CD4-positive, alpha-beta T cell (primary cell): Measurements from ENCODE around the gene NME2. TPM values are rescaled to one million over a fixed set of nuclear protein-coding genes. Genes with fewer than 3 reads are reported as not detected.

Source experiments
- ATAC-seq: fragments of 200-7000 bp; cut with Tn5 transposase; one replicate; pipeline ENCODE4 v1.10.0; 2022; ENCODE audit warnings: mild to moderate bottlenecking; ENCODE audit not compliant: poor library complexity
- CTCF ChIA-PET: fragments of 350-600 bp; sonication (Branson Sonifier 250); formaldehyde crosslinking; loops from one replicate; lab custom pipeline; 2021; ENCODE audit warnings: antibody characterized with exemption, inconsistent platforms; lab: Charles Lee
- POLR2A ChIA-PET: fragments of 350-600 bp; sonication (Branson Sonifier 250); formaldehyde crosslinking; loops from one replicate; lab custom pipeline; 2021; ENCODE audit warnings: antibody characterized with exemption, inconsistent platforms; lab: Charles Lee
- DNase-seq, 14 experiments: peaks; one replicate each; pipeline ENCODE4 v3.0.0-alpha.2; 2013 to 2020; ENCODE audit warnings: mixed read lengths in 2 of 14
- H3K27ac ChIP-seq, 2 donors: one replicate each; pipeline versions ENCODE4 v1.5.1 to v1.7.0; 2013; ENCODE audit warnings: low read length in 2 of 2, low read depth in 1 of 2, mild to moderate bottlenecking in 1 of 2
- H3K27me3 ChIP-seq, 2 experiments: 1 replicate in 1 of 2; 2 replicates in 1 of 2; pipeline versions ENCODE4 v1.6.1 to v1.7.0; 2013; ENCODE audit warnings: low read length in 2 of 2, control low read depth in 1 of 2, mild to moderate bottlenecking in 1 of 2, moderate library complexity in 1 of 2; ENCODE audit not compliant: insufficient read depth in 2 of 2, control insufficient read depth in 1 of 2
- H3K36me3 ChIP-seq: one replicate; pipeline ENCODE4 v1.6.1; 2013; ENCODE audit warnings: low read length, control low read depth; ENCODE audit not compliant: insufficient read depth
- H3K4me1 ChIP-seq: one replicate; pipeline ENCODE4 v1.6.1; 2013; ENCODE audit warnings: low read length, control low read depth; ENCODE audit not compliant: insufficient read depth
- H3K4me3 ChIP-seq: one replicate; pipeline ENCODE4 v1.5.1; 2013; ENCODE audit warnings: mild to moderate bottlenecking, low read length, moderate library complexity
- H3K9me3 ChIP-seq, 2 experiments: 1 replicate in 1 of 2; 2 replicates in 1 of 2; pipeline versions ENCODE4 v1.6.1 to v1.7.0; 2013; ENCODE audit warnings: low read length in 2 of 2, mild to moderate bottlenecking in 2 of 2, control low read depth in 1 of 2, moderate library complexity in 1 of 2; ENCODE audit not compliant: control insufficient read depth in 1 of 2, insufficient read depth in 1 of 2
- H3K27ac Mint-ChIP-seq: one replicate; pipeline ENCODE4 v1.8.0; 2020; ENCODE audit warnings: mixed read lengths
- H3K27me3 Mint-ChIP-seq: one replicate; pipeline ENCODE4 v1.8.0; 2021; ENCODE audit warnings: mixed read lengths
- H3K36me3 Mint-ChIP-seq: one replicate; pipeline ENCODE4 v1.8.0; 2021; ENCODE audit warnings: low read depth, mixed read lengths
- H3K4me1 Mint-ChIP-seq: one replicate; pipeline ENCODE4 v1.8.0; 2021; ENCODE audit warnings: low read depth, mixed read lengths
- H3K4me3 Mint-ChIP-seq: one replicate; pipeline ENCODE4 v1.8.0; 2020; ENCODE audit warnings: mild to moderate bottlenecking, mixed read lengths
- H3K9me3 Mint-ChIP-seq: one replicate; pipeline ENCODE4 v1.8.0; 2020; ENCODE audit warnings: mixed read lengths
- CTCF ChIP-seq: fragments of 200-600 bp; IDR thresholded peaks from one replicate; pipeline ENCODE4 v1.8.0; 2022; ENCODE audit warnings: antibody characterized with exemption, mild to moderate bottlenecking
- intact Hi-C, 2 experiments: fragments of 100-400 bp; cut with DNase I in 1 of 2; cut with micrococcal nuclease in 1 of 2; formaldehyde crosslinking; loops; one replicate each; pipeline versions ENCODE4 v1.15.1 to v1.9.0; 2023 to 2025; cut with DNase I, micrococcal nuclease
- total RNA-seq, 174 experiments: library from RNA in 2 of 174; stranded (reverse) in 2 of 174; gene quantifications; one replicate each; pipeline ENCODE4 v1.2.3 and lab custom pipeline; 2021 to 2026

Gene NME2
- total RNA-seq, 2 experiments from 2014 or later, result 135 to 138 TPM

- no peak for TF ChIP-seq CTCF
- Histone ChIP-seq H3K27me3 (no peaks in the 10 kb centered on the region), H3K4me3 (no peak overlapping the region), H3K9me3 (no peaks in the 10 kb centered on the region), H3K4me1 (no peaks in the 10 kb centered on the region), H3K36me3 (peaks cover 59% of the 10 kb centered on the region), H3K27ac (no peak overlapping the region)
- ChIA-PET POLR2A (no interaction called here), CTCF (no interaction called here)
- H3K9me3 Mint-ChIP-seq, result no peaks in the 10 kb centered on the region
- DNase-seq (no peak), ATAC-seq (no peak)
- no peak overlapping the region for H3K27ac Mint-ChIP-seq
- no peaks in the 10 kb centered on the region for H3K27me3 Mint-ChIP-seq
- H3K4me3 Mint-ChIP-seq, result no peak overlapping the region
- intact Hi-C loops, result no loop called here
- H3K36me3 Mint-ChIP-seq, result peaks cover 77% of the 10 kb centered on the region
- H3K4me1 Mint-ChIP-seq, result no peaks in the 10 kb centered on the region
Observed at GRCh38 chr17:51191895-51192294, 25.7 kb downstream of the NME2 start.

- H3K27me3 Mint-ChIP-seq, result no peaks in the 10 kb centered on the region
- Histone ChIP-seq H3K27me3 (no peaks in the 10 kb centered on the region), H3K9me3 (no peaks in the 10 kb centered on the region), H3K36me3 (peaks cover 58% of the 10 kb centered on the region), H3K4me3 (no peak overlapping the region), H3K27ac (no peak overlapping the region), H3K4me1 (peaks cover 12% of the 10 kb centered on the region)
- H3K27ac Mint-ChIP-seq, result peak overlapping the region; percentile 1
- no peak for ATAC-seq
- TF ChIP-seq CTCF, result no peak
- CTCF ChIA-PET, result interaction anchor here (0.6 kb wide), 1 partner anchor 174 kb away, joined by 3 read pairs; no protein-coding TSS in a partner anchor
- H3K36me3 Mint-ChIP-seq, result peaks cover 76% of the 10 kb centered on the region
- H3K4me3 Mint-ChIP-seq, result no peak overlapping the region
- POLR2A ChIA-PET, result interaction anchor here (1.1 kb wide), 1 partner anchor 62 kb away, joined by 3 read pairs; the partner anchor contains the start of gene MBTD1
- H3K4me1 Mint-ChIP-seq, result peaks cover 5% of the 10 kb centered on the region
- intact Hi-C loops, result no loop called here
- no peak for DNase-seq
- no peaks in the 10 kb centered on the region for H3K9me3 Mint-ChIP-seq
Observed at GRCh38 chr17:51197754-51198153, 31.5 kb downstream of the NME2 start.

- peak overlapping the region; percentile 44 for H3K27ac Mint-ChIP-seq
- no peak for TF ChIP-seq CTCF
- no peaks in the 10 kb centered on the region for H3K9me3 Mint-ChIP-seq
- Histone ChIP-seq H3K9me3 (no peaks in the 10 kb centered on the region), H3K27ac (no peak overlapping the region), H3K36me3 (peaks cover 62% of the 10 kb centered on the region), H3K4me1 (peaks cover 12% of the 10 kb centered on the region), H3K27me3 (no peaks in the 10 kb centered on the region), H3K4me3 (no peak overlapping the region)
- intact Hi-C loops, result no loop called here
- DNase-seq (peak in 8 of 14 experiments; percentile 2 to 52 (median 10)), ATAC-seq (peak; percentile 73)
- POLR2A ChIA-PET, result no interaction called here
- peaks cover 72% of the 10 kb centered on the region for H3K36me3 Mint-ChIP-seq
- CTCF ChIA-PET, result no interaction called here
- H3K27me3 Mint-ChIP-seq, result no peaks in the 10 kb centered on the region
- peaks cover 5% of the 10 kb centered on the region for H3K4me1 Mint-ChIP-seq
- no peak overlapping the region for H3K4me3 Mint-ChIP-seq
Observed at GRCh38 chr17:51200295-51200694, 34.1 kb downstream of the NME2 start.
